ENCODE results near the gene CELF1. TPM values are rescaled to one million over a fixed set of nuclear protein-coding genes. Genes with fewer than 3 reads are reported as not detected.
A peak's percentile ranks its signal among the peaks of the same experiment; 100 is the strongest.
"Not testable (repeated sequence)": the region's sequence is repeated elsewhere in the genome, so short reads cannot be mapped to it uniquely, and the experiment has no call there.

Gene CELF1
- total RNA-seq, 4 donors from 2014 or later: 69.6 to 151 (median 99.3) TPM

DNA sequence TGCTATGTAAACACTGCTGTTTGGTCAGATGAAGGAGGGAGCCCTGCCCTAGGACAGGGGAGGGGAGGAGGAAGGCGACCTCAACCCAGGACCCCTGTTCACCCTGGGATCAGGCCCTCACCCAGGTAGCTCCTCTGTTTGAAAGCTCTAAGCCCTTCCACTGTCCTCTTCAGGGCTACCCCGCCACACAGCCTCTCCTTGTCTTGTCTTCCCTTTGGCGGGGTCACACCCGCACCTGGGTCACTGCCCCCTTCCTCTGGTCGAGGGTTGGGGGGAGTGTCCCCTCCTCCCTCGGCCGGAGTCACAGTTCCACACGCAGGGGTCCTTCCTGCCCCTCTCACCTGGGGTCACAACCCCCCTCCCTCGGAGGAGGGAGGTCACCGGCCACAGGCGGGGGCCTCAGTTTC lies 12.0 kb upstream of the CELF1 start:
- H3K4me3 ChIP-seq: peak overlapping the region; percentile 74 to 99 (median 89)
- no peak for DNase-seq (ENCODE audit: extremely low spot score)
- no peak for TF ChIP-seq EP300 (IDR thresholded peaks at IDR 0.05)
- TF ChIP-seq POLR2A (IDR thresholded peaks at IDR 0.05; ENCODE audit: low read depth): no peak
- intact Hi-C loops (cut with DNase I): no loop called here
- H3K36me3 ChIP-seq: peaks cover 0 to 19% (median 9%) of the 10 kb centered on the region in 4 donors
- no peaks in the 10 kb centered on the region for H3K9me3 ChIP-seq
- 23% methylated on average over 8 of the region's 11 CpGs for WGBS
- peaks cover 11 to 30% (median 27%) of the 10 kb centered on the region in 4 donors for H3K4me1 ChIP-seq
- H3K27me3 ChIP-seq: no peaks in the 10 kb centered on the region
- H3K27ac ChIP-seq (replicated peaks in 1 of 4): peak overlapping the region; percentile 80 to 88 (median 82)

DNA sequence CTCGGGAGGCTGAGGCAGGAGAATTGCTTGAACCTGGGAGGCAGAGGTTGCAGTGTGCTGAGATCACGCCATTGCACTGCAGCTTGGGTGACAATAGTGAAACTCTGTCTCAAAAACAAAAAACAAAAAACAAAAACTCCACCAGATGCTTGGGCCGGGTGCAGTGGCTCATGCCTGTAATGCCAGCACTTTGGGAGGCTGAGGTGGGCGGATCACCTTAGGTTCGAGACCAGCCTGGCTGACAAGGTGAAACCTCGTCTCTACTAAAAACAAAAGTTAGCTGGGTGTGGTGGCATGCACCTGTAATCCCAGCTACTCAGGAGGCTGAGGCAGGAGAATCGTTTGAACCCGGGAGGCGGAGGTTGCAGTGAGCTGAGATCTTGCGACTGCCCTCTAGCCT lies 11.4 kb upstream of the CELF1 start:
- intact Hi-C loops (cut with DNase I); H3K9me3 ChIP-seq; H3K27ac ChIP-seq (replicated peaks in 1 of 4); H3K27me3 ChIP-seq; DNase-seq (ENCODE audit: extremely low spot score); H3K4me3 ChIP-seq: not testable (repeated sequence)
- Histone ChIP-seq H3K4me1 (peaks cover 11 to 30% (median 27%) of the 10 kb centered on the region in 4 donors), H3K36me3 (peaks cover 0 to 13% (median 3%) of the 10 kb centered on the region in 4 donors)
- 94% methylated on average over 10 of the region's 10 CpGs for WGBS

DNA sequence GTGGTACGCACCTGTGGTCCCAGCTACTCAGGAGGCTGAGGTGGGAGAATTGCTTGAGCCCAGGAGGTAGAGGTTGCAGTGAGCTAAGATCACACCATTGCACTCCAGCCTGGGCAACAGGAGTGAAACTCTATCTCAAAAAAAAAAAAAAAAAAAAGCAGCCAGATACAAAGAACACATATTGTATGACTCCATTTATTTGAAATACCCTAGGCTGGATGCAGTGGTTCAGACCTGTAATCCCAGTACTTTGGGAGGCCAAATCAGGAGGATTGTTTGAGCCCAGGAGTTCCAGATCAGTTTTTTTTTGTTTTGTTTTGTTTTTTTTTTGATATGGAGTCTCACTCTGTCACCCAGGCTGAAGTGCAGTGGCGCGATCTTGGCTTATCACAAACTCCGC lies 9.5 kb upstream of the CELF1 start:
- H3K9me3 ChIP-seq; H3K27ac ChIP-seq (replicated peaks in 1 of 4); H3K4me3 ChIP-seq; H3K36me3 ChIP-seq; intact Hi-C loops (cut with DNase I); DNase-seq (ENCODE audit: extremely low spot score); H3K27me3 ChIP-seq: not testable (repeated sequence)
- 96% methylated on average over 4 of the region's 4 CpGs for WGBS
- peaks cover 11 to 26% (median 25%) of the 10 kb centered on the region in 4 donors for H3K4me1 ChIP-seq

DNA sequence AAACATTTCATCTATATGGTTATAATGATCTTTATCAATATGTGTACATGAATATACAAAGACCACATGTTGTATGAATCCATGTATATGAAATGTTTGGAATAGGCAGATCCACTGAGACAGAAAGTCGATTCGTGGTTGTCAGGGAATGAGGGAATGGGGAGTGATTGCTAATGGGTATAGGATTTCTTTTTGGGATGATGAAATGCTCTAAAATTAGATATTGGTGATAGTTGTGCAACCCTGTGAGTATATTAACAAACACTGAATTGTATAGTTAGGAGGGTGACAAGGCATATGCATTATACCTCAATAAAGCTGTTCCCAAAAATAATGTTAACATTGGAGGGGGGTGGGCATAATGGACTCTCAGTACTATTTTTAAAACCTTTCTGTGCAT lies 7.5 kb upstream of the CELF1 start:
- H3K4me1 ChIP-seq: peaks cover 8 to 12% (median 10%) of the 10 kb centered on the region in 4 donors
- WGBS: 88% methylated on average over 2 of the region's 2 CpGs
- TF ChIP-seq, protein P1, sequence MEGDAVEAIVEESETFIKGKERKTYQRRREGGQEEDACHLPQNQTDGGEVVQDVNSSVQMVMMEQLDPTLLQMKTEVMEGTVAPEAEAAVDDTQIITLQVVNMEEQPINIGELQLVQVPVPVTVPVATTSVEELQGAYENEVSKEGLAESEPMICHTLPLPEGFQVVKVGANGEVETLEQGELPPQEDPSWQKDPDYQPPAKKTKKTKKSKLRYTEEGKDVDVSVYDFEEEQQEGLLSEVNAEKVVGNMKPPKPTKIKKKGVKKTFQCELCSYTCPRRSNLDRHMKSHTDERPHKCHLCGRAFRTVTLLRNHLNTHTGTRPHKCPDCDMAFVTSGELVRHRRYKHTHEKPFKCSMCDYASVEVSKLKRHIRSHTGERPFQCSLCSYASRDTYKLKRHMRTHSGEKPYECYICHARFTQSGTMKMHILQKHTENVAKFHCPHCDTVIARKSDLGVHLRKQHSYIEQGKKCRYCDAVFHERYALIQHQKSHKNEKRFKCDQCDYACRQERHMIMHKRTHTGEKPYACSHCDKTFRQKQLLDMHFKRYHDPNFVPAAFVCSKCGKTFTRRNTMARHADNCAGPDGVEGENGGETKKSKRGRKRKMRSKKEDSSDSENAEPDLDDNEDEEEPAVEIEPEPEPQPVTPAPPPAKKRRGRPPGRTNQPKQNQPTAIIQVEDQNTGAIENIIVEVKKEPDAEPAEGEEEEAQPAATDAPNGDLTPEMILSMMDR (IDR thresholded peaks at IDR 0.05): no peak
- TF ChIP-seq POLR2A (IDR thresholded peaks at IDR 0.05; ENCODE audit: low read depth) (no peak), EP300 (IDR thresholded peaks at IDR 0.05) (no peak), POLR2AphosphoS5 (IDR thresholded peaks at IDR 0.05) (no peak)
- no peak overlapping the region for H3K27ac ChIP-seq (replicated peaks in 1 of 4)
- no peak for DNase-seq (ENCODE audit: extremely low spot score)
- no peaks in the 10 kb centered on the region for H3K9me3 ChIP-seq
- H3K27me3 ChIP-seq: no peaks in the 10 kb centered on the region
- H3K36me3 ChIP-seq: no peaks in the 10 kb centered on the region
- no peak overlapping the region for H3K4me3 ChIP-seq
- intact Hi-C loops (cut with DNase I): no loop called here

DNA sequence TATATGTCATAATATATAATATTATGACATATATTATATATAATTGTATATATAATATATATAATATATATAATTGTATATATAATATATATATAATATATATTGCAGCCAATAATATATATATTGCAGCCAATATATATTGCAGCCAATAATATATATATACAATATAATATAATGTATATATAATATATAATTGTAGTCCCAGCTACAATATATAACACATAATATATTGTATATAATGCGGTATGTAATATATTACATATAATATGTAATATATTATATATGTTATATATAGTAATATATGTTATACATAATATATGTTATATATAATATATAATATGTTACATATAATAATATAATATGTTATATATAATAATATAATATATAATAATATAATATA lies 5.8 kb upstream of the CELF1 start:
- Histone ChIP-seq H3K4me3 (no peak overlapping the region), H3K36me3 (no peaks in the 10 kb centered on the region), H3K4me1 (peaks cover 0 to 4% (median under 1%) of the 10 kb centered on the region in 4 donors), H3K27ac (replicated peaks in 1 of 4) (no peak overlapping the region), H3K27me3 (no peaks in the 10 kb centered on the region), H3K9me3 (no peaks in the 10 kb centered on the region)
- TF ChIP-seq POLR2AphosphoS5 (IDR thresholded peaks at IDR 0.05): no peak
- TF ChIP-seq, protein P1 (IDR thresholded peaks at IDR 0.05): no peak
- TF ChIP-seq EP300 (IDR thresholded peaks at IDR 0.05): no peak
- no peak for TF ChIP-seq POLR2A (IDR thresholded peaks at IDR 0.05; ENCODE audit: low read depth)
- no peak for DNase-seq (ENCODE audit: extremely low spot score)
- WGBS: 100% methylated on average over 1 of the region's 1 CpG
- intact Hi-C loops (cut with DNase I): no loop called here

DNA sequence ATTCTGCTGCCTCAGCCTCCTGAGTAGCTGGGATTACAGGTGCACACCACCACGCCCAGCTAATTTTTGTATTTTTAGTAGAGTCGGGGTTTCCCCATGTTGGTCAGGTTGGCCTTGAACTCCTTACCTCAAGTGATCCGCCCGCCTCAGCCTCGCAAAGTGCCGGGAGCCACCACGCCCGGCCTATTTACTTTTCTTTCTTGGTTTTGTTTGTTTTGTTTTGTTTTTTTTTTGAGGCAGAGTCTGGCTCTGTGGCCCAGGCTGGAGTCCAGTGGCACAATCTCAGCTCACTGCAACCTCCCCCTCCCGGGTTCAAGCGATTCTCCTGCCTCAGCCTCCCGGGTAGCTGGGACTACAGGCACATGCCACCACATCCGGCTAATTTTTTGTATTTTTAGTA lies 4.1 kb upstream of the CELF1 start:
- intact Hi-C loops (cut with DNase I); H3K36me3 ChIP-seq; H3K9me3 ChIP-seq; H3K27me3 ChIP-seq; H3K4me3 ChIP-seq; H3K27ac ChIP-seq (replicated peaks in 1 of 4); DNase-seq (ENCODE audit: extremely low spot score): not testable (repeated sequence)
- WGBS: 95% methylated on average over 12 of the region's 12 CpGs
- H3K4me1 ChIP-seq: peaks cover 2 to 13% (median 7%) of the 10 kb centered on the region in 4 donors

DNA sequence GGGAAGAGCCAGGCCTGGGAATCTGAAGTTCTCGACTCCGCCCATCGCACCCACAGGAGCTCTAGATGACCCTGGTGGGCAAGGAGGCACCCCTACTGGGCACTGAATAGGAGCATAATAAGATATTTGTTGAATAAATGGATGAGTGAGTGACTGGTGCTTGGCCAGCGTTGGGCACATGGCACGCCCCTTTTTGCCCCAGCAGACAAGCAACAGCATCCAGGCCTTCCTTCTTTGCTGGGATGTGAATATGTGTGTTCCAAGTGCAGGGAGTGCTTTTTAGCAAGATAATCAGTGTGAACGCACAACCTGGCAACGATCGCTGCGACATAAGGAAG lies 443 bp upstream of the CELF1 start:
- H3K36me3 ChIP-seq: no peaks in the 10 kb centered on the region
- H3K9me3 ChIP-seq: no peaks in the 10 kb centered on the region
- 15% methylated on average over 9 of the region's 9 CpGs for WGBS
- TF ChIP-seq, protein P1 (IDR thresholded peaks at IDR 0.05): peak in 1 of 3 experiments; percentile 5
- TF ChIP-seq EP300 (IDR thresholded peaks at IDR 0.05): no peak
- H3K27ac ChIP-seq (replicated peaks in 1 of 4): peak overlapping the region; percentile 79 to 97 (median 94)
- intact Hi-C loops (cut with DNase I): loop anchor here (5.0 kb wide), 1 partner anchor 46 kb away; no protein-coding TSS in a partner anchor
- H3K27me3 ChIP-seq: no peaks in the 10 kb centered on the region
- H3K4me3 ChIP-seq: peak overlapping the region; percentile 64 to 100 (median 94)
- no peak for DNase-seq (ENCODE audit: extremely low spot score)
- H3K4me1 ChIP-seq: peaks cover 33 to 49% (median 42%) of the 10 kb centered on the region in 4 donors

All from esophagus muscularis mucosa (tissue), 4 donors.